Measurements from ENCODE around the gene TARS3.

Gene TARS3

DNA sequence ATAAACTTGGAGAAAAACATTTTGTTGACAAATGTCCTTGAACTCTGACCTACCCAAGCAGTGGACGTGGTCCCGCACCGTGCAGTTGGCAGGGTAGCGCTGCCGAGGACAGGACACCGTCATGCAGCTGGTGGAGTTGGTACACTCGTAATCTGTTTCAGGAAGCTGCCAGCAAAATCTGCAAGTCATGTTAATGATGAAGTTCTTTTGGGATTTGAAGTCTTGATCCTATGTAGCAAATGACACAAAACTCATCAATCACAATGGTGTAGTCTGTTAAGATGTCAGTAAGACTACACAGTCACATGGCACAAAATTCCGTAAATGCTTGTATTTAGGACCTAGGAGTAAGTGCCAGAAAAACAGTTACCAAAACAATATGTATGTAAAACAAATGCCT is 77.6 kb downstream of the TARS3 start:
- H3K27ac ChIP-seq: no peak overlapping the region
- TF ChIP-seq ZFX (IDR thresholded peaks at IDR 0.05): no peak
- TF ChIP-seq, protein P1, sequence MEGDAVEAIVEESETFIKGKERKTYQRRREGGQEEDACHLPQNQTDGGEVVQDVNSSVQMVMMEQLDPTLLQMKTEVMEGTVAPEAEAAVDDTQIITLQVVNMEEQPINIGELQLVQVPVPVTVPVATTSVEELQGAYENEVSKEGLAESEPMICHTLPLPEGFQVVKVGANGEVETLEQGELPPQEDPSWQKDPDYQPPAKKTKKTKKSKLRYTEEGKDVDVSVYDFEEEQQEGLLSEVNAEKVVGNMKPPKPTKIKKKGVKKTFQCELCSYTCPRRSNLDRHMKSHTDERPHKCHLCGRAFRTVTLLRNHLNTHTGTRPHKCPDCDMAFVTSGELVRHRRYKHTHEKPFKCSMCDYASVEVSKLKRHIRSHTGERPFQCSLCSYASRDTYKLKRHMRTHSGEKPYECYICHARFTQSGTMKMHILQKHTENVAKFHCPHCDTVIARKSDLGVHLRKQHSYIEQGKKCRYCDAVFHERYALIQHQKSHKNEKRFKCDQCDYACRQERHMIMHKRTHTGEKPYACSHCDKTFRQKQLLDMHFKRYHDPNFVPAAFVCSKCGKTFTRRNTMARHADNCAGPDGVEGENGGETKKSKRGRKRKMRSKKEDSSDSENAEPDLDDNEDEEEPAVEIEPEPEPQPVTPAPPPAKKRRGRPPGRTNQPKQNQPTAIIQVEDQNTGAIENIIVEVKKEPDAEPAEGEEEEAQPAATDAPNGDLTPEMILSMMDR (conservative IDR thresholded peaks at IDR 0.05): no peak

DNA sequence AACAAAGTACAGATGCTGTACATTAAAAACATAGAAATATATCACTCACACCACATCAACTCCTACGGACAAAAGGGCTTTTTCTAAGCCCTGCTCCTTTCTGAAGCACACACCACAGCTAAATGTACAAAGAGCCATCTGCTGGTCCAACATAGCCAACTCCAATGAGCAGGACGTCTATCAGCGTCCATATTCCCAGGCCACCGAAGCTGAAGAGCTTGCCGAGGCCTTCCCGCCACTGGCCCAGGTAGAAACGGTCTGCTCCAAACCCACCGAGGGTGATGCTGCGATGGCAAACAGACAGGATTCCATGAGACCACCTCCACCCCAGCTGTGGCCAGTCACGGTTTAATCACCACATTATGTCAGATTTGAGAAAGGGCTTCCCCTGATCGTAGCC is 81.9 kb downstream of the TARS3 start:
- TF ChIP-seq, protein P1 (conservative IDR thresholded peaks at IDR 0.05): no peak
- TF ChIP-seq ZFX (IDR thresholded peaks at IDR 0.05): no peak
- H3K27ac ChIP-seq: no peak overlapping the region

DNA sequence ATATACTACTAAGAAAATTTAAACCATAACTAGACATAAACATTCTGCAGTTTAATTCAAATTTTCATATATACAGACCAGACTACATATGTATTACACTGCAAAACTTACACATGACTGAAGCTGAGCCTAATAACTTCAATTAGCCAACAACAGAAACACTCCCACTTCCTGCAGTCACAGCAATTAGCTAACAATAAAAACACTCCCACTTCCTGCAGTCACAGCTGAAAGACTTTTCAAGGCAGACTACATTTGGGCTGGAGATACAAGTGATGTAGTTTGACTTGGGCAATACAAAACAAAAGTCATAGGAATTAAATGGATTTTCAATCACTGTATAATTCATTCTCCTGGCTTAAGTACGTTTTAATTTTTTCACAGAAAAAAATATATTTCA is 82.4 kb downstream of the TARS3 start:
- H3K27ac ChIP-seq: no peak overlapping the region
- TF ChIP-seq, protein P1 (conservative IDR thresholded peaks at IDR 0.05): no peak
- TF ChIP-seq ZFX (IDR thresholded peaks at IDR 0.05): no peak

DNA sequence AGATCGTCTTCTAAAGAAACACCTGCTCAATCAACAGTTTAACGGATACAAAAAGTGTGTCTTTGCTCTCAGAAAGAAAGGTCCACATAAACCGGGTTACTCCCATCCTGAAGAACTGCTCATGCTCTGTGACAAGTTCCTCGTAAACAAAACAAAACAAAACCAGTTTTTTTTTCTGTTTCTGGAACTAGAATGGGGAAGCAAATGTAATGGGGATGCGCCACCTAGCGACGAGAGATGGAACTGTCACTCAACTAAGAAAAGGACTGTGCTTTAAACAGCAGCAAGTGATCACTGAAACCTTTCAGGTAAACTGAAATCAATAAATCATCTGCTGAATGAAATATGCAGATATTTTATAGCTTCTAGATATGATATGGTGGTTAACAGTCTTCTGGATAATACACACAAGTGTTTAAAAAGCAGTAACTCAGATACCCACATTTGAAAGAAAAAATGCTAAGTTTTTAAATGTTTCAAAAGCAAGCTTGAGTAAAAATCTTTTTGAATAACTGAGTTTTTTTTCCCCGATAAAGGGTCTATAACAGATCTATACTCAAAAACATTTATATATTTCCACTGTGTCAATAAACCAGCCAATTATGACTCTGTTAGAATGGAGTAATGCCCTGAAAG is 83.0 kb downstream of the TARS3 start:
- TF ChIP-seq, protein P1 (conservative IDR thresholded peaks at IDR 0.05): peak; percentile 96
- no peak for TF ChIP-seq ZFX (IDR thresholded peaks at IDR 0.05)
- H3K27ac ChIP-seq: no peak overlapping the region

DNA sequence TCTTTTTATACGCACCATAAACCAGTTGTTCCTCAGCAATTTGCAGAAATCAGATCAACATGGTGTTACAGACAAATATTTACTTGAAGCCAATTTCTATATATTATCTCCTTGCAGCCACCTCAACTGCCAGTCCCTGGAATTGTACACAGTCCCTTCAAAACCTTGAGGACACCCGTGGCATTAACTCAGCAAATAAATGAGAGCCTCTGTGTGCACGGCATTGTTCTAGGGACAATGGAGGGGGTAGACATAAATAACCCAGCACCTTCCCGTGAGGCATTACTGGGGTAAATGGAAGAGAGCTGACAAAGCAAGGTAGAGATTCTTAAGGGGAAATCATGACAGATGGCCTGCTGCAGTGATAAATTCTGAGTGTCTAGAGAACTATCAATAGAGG is 84.6 kb downstream of the TARS3 start:
- no peak overlapping the region for H3K27ac ChIP-seq
- TF ChIP-seq, protein P1 (conservative IDR thresholded peaks at IDR 0.05): no peak
- TF ChIP-seq ZFX (IDR thresholded peaks at IDR 0.05): no peak

DNA sequence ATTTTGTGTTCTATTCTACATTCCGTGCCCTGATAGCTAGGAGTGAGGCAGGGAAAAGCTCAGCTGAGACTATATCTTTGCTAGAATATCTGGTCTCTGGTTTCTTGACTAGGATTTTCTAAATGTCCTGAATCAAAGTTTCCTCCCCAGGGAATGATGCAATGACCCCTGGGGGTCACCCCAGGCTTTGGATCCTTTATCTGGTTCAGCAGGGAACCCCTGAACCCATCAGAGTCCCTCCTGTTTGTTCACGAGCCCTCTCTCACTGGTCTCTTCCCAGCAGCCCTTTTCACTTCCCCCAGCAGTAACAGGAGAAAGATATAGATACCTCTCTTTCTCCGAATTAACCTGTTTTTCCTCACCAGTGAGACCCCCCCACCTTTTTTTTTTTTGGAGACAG is 86.4 kb downstream of the TARS3 start:
- no peak overlapping the region for H3K27ac ChIP-seq
- TF ChIP-seq, protein P1 (conservative IDR thresholded peaks at IDR 0.05): no peak
- no peak for TF ChIP-seq ZFX (IDR thresholded peaks at IDR 0.05)

DNA sequence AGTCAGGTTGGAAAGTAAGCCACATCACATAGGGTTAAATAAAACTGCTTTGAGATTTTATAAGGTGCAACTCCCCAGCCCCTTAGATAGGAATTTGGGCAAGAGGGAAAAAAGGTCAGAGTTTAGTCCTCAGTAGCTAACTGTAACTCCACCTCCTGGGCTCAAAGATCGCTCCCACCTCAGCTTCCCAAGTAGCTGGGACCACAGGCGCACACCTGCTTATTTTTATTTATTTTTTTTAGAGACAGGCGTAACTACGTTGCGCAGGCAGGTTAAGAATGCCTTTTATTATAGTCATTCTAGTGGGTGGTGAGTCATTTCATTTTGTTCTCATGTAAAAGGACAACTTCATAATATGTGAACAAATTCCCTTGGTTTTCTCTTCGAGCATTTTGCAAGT is 86.8 kb downstream of the TARS3 start:
- H3K27ac ChIP-seq: no peak overlapping the region
- no peak for TF ChIP-seq ZFX (IDR thresholded peaks at IDR 0.05)
- TF ChIP-seq, protein P1 (conservative IDR thresholded peaks at IDR 0.05): no peak

All from C4-2B (cell line).